ENCODE measurements around the gene ARFRP1.
"Not testable (repeated sequence)": the region's sequence is repeated elsewhere in the genome, so short reads cannot be mapped to it uniquely, and the experiment has no call there.

The ARFRP1 gene

DNA sequence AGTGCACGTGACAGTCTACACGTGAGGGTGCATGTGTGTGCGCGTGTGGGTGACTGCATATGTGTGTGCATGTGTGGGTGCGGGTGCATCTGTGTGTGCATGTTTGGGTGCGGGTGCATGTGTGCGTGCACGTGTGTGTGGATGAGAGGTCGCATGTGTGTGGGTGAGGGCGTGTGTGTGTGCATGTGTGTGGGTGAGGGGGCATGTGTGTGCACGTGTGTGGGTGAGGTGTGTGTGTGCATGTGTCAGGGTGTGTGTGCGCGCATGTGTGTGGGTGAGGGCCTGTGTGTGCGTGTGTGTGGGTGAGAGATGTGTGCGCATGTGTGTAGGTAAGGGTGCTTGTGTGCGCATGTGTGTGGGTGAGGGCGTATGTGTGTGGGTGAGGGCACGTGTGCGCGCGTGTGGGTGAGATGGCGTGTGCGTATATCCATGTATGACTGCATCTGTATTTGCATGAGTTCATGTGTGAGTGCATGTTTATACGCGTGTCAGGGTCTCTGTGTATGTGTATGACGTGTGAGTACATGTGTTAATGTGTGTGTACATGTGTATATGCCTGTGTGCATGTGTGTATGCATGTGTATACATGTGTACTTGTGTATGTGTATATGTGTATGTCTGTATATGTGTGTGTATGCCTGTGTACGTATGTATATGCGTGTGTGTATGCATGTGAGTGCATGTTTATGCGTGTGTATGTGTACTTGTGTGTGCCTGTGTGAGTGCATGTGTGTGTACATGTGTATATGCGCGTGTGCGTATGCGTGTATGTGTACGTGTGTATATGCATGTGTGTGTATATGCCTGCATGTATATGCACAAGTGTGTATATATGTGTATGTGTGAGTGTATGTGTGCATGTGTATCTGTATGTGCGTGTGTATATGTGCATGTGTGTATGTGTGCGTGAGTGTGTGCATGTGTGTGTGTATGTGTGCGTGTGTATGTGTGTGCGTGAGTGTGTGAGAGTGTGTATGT, 24.6 kb upstream of the ARFRP1 start:
- no peak for DNase-seq

DNA sequence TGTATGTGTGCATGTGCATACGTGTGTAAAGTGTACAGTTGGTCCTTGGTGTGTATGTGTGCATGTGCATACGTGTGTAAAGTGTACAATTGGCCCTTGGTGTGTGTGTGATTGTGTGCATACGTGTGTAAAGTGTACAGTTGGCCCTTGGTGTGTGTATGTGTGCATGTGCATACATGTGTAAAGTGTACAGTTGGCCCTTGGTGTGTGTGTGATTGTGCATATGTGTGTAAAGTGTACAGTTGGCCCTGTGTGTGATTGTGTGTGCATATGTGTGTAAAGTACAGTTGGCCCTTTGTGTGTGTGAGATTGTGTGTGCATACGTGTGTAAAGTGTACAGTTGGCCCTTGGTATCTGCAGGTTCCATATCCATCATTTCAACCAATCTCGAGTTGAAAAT, 23.6 kb upstream of the ARFRP1 start:
- no peak for DNase-seq

DNA sequence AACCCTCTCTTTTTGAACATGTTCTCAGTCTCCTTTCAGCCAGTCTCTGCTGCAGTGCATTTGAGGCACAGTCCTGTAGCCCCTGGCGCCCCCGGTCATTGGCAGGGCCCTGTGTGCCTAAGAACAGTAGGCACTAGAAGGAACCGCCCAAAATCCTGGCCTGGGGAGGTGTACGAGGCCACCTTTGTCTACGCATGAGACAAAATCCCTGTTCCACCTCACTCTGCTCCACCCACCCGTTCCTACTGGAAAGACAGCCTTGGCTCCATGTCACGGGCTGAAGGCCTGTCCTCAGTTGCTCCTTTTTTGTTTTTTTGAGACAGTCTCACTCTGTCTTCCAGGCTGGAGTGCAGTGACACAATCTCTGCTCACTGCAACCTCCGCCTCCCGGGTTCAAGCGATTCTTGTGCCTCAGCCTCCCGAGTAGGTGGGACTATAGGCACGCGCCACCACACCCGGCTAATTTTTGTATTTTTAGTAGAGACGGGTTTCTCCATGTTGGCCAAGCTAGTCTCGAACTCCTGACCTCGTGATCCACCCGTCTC, 22.5 kb upstream of the ARFRP1 start:
- not testable (repeated sequence) for DNase-seq

DNA sequence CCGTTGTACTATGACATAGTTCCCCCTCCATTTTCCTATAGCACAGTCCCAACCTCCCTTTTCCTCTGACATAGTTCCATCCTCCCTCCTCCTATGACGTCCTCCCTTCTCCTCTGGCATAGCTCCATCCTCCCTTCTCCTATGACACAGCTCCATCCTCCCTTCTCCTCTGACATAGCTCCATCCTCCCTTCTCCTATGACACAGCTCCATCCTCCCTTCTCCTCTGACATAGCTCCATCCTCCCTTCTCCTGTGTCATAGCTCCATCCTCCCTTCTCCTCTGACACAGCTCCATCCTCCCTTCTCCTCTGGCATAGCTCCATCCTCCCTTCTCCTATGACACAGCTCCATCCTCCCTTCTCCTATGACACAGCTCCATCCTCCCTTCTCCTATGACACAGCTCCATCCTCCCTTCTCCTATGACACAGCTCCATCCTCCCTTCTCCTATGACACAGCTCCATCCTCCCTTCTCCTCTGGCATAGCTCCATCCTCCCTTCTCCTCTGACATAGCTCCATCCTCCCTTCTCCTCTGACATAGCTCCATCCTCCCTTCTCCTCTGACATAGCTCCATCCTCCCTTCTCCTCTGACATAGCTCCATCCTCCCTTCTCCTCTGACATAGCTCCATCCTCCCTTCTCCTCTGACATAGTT, 15.3 kb upstream of the ARFRP1 start:
- not testable (repeated sequence) for DNase-seq

DNA sequence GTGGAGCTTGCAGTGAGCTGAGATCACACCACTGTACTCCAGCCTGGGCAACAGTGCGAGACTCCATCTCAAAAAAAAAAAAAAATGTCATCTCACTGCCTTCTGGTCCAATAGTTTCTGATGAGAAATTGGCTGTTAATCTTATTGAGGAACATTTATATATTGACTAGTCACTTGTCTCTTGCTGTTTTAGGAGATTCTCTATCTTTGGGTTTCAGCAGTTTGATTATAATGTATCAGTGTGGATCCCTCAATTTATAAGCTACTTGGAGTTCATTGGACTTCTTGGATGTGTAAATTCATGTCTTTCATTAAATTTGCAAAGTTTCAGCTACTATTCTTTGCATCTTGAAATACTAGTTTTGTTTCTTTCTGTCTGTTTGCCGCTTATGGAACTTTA, 11.2 kb upstream of the ARFRP1 start:
- no peak for DNase-seq

DNA sequence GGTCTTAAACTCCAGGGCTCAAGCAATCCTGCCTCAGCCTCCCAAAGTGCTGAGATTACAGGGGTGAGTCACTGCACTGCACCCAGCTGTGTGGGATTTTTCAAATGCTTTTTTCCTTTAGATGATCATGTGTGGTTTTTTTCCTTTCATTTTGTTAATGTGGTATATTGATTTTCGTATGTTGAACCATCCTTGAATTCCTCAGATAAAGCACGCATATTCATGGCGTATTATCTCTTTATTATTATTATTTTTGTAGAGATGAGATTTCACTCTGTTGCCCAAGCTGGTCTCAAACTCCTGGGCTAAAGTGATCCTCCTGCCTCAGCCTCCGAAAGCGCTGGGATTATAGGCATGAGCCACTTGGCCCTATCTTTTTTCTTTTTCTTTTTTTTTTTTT, 7.1 kb upstream of the ARFRP1 start:
- no peak for DNase-seq

DNA sequence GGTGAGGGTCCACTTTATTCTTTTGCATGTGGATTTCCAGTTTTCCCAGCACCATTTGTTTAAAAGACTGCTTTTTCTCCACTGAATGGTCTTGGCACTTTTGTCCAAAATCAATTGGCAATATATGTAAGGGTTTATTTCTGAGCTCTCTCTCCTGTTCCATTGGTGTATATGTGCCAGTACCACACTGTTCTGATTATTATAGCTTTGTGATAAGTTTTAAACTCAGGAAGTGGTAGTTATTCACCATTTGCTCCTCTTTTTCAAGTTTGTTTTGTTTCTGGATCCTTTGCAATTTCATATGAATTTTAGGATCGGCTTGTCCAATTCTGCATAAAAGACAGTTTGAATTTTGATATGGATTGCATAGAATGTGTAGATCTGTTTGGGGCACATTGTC, 4.4 kb upstream of the ARFRP1 start:
- no peak for DNase-seq

DNA sequence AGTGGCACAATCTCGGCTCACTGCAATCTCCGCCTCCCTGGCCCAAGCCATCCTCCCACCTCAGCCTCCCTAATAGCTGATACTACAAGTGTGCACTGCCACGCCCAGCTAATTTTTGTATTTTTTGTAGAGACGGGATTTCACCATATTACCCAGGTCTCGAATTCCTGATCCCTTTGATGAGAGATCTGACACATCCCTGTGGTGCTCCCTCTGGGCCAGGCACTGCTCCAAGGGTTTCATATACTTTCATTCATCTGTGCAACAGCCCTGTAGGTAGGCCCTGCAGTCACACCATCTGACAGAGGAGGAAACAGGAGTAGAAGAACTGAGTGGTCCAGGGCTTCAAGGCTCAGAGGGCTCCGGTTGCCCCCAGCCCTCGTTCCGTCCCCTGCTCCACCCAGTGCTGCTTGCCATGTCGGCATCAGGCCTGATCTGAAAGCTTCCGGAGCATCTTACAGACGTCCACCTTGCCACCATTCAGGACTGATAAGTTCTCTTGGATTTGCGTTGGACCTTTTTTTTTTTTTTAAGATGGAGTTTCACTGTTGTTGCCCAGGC, 3.4 kb upstream of the ARFRP1 start:
- no peak for DNase-seq

DNA sequence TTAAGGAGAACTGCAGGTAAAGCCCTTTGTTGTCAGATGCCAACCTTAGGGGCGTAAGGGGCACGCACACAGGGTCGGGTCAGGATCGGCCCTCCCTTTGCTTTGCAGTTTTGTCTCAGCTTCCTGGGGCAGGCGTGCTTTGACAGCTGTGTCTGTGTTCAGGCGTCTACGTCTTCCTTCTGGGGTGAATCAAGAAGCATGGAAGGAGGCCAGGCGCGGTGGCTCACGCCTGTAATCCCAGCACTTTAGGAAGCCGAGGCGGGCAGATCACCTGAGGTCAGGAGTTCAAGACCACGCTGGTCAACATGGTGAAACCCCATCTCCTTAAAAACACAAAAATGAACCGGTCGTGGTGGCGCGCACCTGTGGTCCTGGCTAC, 1.4 kb upstream of the ARFRP1 start:
- no peak for DNase-seq

DNA sequence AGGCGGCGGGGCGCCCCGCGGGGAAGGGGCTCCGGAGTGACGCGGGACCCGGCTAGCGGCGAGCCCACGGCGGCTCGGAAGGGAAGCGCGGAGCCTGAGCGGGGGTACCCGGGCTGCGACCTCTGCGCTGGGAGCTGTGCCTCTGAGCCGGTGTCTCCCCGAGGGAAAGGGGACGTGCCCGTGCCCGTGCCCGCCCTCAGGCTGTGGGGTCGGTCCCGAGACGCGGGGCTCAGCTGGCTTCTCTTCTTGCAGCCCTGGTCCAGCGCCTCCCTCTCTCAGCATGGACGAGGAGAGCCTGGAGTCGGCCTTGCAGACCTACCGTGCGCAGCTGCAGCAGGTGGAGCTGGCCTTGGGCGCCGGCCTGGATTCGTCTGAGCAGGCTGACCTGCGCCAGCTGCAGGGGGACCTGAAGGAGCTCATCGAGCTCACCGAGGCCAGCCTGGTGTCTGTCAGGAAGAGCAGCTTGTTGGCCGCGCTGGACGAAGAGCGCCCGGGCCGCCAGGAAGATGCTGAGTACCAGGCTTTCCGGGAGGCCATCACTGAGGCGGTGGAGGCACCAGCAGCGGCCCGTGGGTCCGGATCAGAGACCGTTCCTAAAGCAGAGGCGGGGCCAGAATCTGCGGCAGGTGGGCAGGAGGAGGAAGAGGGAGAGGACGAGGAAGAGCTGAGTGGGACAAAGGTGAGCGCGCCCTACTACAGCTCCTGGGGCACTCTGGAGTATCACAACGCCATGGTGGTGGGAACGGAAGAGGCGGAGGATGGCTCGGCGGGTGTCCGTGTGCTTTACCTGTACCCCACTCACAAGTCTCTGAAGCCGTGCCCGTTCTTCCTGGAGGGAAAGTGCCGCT, 749 bp upstream of the ARFRP1 start:
- DNase-seq = no peak

DNA sequence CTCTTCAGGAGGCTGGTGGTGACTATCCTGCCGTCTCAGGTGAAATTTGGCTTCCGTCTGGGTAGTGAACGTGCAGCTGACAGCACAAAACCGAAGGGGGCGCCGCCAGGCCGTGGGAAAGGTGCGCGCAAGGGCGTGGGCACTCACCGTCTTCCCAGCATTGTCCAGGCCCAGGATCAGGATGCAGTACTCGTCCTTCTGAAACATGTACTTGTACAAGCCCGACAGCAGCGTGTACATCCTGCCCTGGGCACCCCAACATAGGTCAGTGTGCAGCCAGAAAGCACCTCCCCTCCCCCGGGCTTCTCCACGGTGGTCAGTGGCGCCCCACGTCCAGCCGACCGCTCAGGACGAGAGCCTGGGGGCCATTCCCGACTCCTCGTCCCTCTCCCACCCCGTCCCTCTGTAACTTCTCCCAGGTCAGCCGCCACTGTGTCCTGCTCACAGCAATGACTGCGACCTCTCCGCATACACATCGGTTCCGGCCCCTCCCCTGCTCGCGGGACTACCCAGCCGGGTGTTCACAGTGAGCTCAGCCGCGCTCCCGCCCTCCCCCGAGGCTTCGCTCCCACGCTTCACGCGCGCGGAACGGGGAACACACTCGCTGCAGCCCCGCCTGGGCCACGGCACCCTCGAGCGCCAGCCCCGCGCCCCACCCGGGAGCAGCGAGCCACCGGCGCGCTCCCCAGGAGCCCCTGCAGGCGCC, 771 bp downstream of the ARFRP1 start:
- DNase-seq = peak; percentile 39

DNA sequence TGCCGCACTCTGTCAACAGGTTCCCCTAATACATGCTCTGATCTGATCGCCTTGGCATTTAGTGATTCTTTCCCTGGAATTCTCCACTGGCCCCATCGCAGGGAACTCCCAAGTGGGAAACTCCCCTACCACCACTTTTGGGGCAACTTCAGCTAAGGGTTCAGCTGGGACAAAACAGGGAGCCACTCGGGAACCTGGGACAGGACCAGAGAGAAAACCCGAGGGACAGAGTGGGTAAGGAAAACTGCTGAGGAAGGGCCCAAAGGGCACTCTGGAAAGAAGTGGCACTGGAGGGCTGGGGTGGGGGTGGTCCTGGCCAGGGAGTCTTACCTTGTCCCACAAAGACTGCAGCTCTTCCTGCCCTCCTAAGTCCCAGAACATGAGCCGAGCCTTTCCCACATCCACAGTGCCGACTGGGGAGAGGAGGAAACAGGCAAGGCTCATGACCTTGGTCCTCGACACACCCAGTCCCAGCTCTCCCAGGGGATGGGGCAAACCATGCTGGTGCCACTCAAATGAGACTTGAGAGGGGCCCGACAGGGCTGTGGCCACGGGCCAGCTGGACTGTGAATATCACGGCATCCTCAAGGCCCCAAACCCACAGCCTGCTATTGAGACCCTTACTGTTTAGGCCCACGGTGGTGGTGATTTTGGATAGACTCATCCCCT, 1.6 kb downstream of the ARFRP1 start:
- no peak for DNase-seq

DNA sequence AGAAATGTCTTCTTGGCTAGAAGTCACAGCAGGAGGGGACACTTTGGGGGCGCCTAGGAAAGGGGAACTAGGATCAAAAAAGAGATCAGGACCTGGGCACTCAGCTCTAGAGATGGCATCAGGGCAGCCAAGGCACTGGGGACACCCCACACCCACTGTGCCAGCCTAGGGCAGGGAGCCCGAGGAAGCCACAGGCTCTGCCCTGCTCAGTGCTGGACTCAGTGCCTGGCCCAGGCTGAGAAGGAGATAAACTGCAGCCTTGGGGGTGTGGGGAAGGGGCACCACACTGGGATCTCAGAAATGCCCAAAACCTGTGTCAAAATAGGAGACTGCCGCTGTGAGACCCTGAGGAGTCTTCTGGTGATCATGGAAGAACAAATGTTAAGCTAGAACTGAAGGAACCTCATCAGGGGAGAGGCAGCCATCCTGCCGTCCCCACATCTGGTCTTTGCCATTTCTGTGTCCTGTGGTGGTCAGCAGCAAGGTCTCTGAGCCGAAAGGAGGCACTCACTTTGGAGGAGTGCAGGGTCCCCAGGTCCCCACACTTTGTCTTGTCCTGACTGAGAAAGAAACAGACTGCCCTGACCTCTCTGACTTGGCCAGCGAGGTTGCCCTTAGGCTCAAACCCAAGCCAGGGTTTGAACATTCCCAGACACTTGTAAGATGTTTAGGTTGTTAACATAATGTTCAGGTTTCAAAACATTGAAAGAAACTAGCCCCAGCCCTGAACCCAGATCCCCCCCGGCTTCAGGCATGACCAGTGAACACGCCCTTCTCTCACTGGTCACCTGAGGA, 2.3 kb downstream of the ARFRP1 start:
- DNase-seq = no peak

DNA sequence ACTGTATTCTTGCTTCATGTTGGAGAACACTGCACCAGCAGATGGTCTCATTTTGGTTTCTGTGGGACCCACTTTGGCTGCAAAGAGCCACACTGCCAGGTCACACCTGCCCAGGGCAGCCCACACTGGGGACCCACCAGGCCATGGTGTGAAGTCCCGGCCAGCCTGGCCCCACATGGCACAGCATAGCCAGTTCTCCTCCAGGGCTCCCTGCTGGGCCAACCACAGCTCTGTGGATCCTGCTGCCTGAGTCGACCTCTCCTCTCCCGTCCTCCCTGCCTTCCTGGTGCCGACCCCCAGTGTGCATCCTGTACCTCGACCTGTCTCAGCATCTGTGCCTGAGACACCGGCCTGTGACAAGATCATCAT, 3.0 kb downstream of the ARFRP1 start:
- DNase-seq = no peak

DNA sequence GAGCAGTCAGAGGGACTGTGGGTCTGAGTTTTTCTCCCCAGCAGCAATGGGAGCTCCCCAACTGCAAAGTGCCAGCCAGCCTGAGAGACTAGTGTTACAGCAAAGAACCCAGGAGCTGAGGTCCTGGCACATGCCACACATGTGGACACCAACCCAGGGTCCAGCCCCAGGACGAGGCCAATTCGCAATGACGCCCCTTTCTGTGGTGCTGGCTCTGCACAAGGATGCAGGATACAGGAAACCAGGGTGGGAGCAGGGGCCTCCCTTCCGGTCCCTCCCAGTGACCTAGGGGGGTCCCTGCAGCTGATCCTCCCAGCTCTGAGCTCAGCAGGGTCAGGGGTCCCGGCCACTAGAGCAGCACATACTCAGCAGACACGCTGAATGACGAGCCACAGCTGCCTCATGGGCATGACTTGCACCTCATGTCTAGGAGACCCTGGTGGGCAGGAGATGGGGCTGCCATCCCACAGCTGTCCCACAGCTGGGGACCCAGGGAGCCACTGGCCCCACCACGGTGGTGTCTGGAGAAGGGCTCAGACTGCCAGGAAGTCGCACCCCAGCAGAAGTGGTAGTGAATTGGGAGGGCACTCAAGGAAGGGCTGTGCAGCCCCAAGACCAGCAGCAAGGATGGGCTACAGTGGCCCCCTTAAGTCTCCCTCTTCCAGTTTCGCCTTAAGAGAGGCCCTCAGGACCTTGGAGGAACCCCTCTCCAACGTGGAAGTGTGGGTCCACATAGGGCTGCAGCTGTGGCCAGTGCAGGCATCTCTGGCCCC, 3.6 kb downstream of the ARFRP1 start:
- DNase-seq = no peak

DNA sequence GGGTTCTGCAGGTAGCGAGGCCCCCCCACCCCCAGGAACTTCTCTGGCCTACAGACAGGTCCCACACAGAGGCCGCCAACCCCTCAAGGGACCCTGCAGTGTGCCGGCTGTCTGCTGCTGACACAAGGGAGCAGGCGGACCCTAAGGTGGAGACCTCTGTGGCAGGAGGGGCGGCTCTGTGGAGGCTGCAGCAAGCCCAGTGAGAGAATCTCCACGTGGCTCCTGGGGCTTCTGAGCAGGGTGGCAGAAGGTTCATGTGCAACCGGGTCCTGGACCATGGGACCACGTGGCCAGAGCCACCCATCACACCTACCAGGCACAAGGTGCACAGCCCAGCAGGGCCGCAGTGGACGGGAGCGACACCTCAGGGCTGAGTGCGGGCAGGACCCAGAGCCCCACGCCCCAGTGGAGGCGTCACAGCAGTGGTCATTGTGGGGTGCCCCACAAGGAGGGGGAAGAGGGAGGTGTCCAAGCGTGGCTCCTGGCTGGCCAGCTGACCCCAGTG, 4.3 kb downstream of the ARFRP1 start:
- DNase-seq = no peak

DNA sequence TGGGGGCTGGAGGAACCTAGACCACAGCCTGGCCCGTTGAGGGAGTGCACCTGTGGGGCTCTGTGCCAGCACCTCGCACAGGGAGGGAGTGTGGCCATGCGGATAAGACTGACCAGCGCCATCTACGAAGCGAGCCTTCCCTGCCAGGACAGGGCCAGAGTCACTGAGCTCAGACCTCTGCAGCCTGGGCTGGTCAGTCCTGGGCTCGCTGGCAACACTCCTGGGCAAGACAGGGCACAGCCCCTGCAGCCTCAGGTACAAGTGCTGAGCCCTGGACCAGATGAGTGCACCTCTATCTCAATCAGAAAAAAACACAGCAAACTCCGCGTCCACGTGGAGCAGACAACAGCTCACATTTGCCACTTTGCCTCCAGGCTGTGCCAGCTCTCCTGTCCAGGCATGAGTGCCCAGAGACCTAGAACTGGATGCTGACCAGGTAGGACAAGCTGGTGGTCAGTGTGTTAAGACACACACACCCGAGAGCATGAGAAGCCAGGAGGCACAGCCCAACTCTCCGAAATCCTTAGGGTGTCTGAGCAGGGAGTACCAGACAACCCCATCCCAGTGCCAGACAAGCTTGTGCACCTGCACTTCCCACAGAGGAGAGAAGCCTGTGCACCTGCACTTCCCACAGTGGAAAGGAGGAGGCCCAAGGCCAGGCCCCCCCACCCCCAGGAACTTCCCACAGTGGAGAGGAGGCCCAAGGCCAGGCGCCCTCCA, 4.9 kb downstream of the ARFRP1 start:
- no peak for DNase-seq

DNA sequence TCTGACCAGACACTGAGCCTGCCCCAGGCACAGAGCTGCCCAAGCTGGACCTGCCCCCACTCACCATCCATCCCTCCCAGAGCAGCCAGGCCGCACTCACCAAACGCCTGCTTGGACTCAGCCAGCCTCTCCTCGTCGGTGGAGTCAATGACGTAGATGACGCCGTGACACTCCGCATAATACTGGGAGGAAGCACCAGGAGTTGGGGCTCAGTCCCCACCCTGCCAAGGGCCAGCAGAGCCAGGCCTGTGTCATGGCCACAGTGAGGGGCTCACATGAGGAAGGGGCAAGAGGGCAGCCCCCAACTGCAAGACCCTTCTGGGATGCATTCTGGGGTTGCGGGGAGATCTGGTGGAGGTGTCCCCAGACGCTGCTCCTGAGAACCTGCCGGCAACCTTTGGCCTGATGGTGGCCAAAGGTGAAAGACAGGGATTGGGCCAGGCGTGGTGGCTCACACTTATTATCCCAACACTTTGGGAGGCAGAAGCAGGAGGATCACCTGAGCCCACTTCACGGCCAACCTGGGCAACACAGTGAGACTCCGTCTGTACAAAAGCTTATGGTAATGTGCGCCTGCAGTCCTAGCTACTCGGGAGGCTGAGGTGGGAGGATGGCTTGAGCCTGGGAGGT, 5.6 kb downstream of the ARFRP1 start:
- DNase-seq = no peak
